HEK293T (cell line): Measurements from ENCODE around the gene LGI4.
"Not testable (repeated sequence)": the region's sequence is repeated elsewhere in the genome, so short reads cannot be mapped to it uniquely, and the experiment has no call there.

ENCODE experiments used
- CTCF ChIA-PET: fragments of 350-600 bp; formaldehyde crosslinking; extraction: SDS; loops from one replicate; lab custom pipeline; 2021; ENCODE audit warnings: antibody characterized with exemption, inconsistent platforms; lab: Yijun Ruan, JAX
- POLR2A ChIA-PET: fragments of 350-600 bp; formaldehyde crosslinking; extraction: SDS; loops from one replicate; lab custom pipeline; 2020; ENCODE audit warnings: antibody characterized with exemption, inconsistent platforms; lab: Yijun Ruan, JAX
- DNase-seq: peaks from one replicate; pipeline ENCODE4 v3.0.0; 2012; ENCODE audit warnings: mixed read lengths; ENCODE audit errors: extremely low spot score
- ARNT ChIP-seq: fragments of 450-650 bp; IDR thresholded peaks from 2 replicates; pipeline ENCODE4 v1.6.1; 2017; ENCODE audit warnings: mild to moderate bottlenecking
- BHLHE40 ChIP-seq: fragments of 450-650 bp; IDR thresholded peaks from 2 replicates; pipeline ENCODE4 v1.6.1; 2016; ENCODE audit warnings: mild to moderate bottlenecking, moderate library complexity, borderline replicate concordance
- CTBP1 ChIP-seq: fragments of 450-650 bp; IDR thresholded peaks from 2 replicates; pipeline ENCODE4 v1.6.1; 2016; ENCODE audit warnings: borderline replicate concordance
- ELF4 ChIP-seq: fragments of 450-650 bp; IDR thresholded peaks from 2 replicates; pipeline ENCODE4 v1.6.1; 2017; ENCODE audit warnings: antibody characterized with exemption
- FOXA1 ChIP-seq: fragments of 450-650 bp; IDR thresholded peaks from 2 replicates; pipeline ENCODE4 v1.6.1; 2016; ENCODE audit warnings: mild to moderate bottlenecking
- FOXK2 ChIP-seq: fragments of 450-650 bp; IDR thresholded peaks from 2 replicates; pipeline ENCODE4 v1.6.1; 2016; ENCODE audit warnings: mild to moderate bottlenecking
- FOXM1 ChIP-seq: fragments of 450-650 bp; IDR thresholded peaks from 2 replicates; pipeline ENCODE4 v1.6.1; 2017; ENCODE audit warnings: mild to moderate bottlenecking, borderline replicate concordance
- HDGF ChIP-seq: fragments of 450-650 bp; IDR thresholded peaks from 2 replicates; pipeline ENCODE4 v1.6.1; 2017; ENCODE audit warnings: antibody characterized with exemption, borderline replicate concordance
- L3MBTL2 ChIP-seq: fragments of 450-650 bp; conservative IDR thresholded peaks from 2 replicates; pipeline ENCODE4 v1.6.1; 2016; ENCODE audit warnings: mild to moderate bottlenecking
- LEF1 ChIP-seq: fragments of 450-650 bp; IDR thresholded peaks from 2 replicates; pipeline ENCODE4 v1.6.1; 2017; ENCODE audit warnings: mild to moderate bottlenecking, borderline replicate concordance
- NFRKB ChIP-seq: fragments of 450-650 bp; IDR thresholded peaks from 2 replicates; pipeline ENCODE4 v1.6.1; 2016; ENCODE audit warnings: mild to moderate bottlenecking, moderate library complexity
- SP1 ChIP-seq: fragments of 450-650 bp; IDR thresholded peaks from 2 replicates; pipeline ENCODE4 v1.6.1; 2017
- SUZ12 ChIP-seq: fragments of 450-650 bp; IDR thresholded peaks from 2 replicates; pipeline ENCODE4 v1.6.1; 2016; ENCODE audit warnings: mild to moderate bottlenecking
- TARDBP ChIP-seq: fragments of 450-650 bp; IDR thresholded peaks from 2 replicates; pipeline ENCODE4 v1.6.1; 2016
- ZNF384 ChIP-seq: fragments of 450-650 bp; IDR thresholded peaks from 2 replicates; pipeline ENCODE4 v1.6.1; 2016
- TF ChIP-seq, protein P1 (sequence below): fragments of 450-650 bp; IDR thresholded peaks from 2 replicates; pipeline ENCODE4 v1.6.1; 2016

LGI4 gene

DNA sequence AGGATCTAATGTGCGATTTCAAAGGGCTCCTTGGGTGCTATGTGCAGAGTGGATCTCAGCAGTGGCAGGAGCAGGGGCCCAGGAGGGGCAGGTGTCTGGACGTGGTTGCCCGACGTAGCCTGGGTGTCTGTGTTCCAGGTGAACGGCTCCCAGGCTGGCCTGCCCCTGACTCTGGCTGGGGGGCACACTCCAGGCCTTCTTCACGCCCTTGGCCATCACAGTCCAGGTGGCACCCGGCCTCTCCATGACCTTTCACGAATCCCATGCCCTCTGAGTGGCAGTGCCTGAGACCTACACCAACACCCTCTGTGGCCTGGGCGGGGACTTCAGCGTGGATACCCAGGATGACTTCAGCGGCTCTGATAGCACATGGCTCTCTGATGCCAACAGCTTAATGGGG is 30.5 kb downstream of the LGI4 start:
- ChIA-PET POLR2A (no interaction called here), CTCF (no interaction called here)
- no peak for TF ChIP-seq LEF1
- no peak for TF ChIP-seq SUZ12
- no peak for TF ChIP-seq ARNT
- no peak for TF ChIP-seq CTBP1
- TF ChIP-seq FOXA1, result no peak
- TF ChIP-seq SP1, result no peak
- no peak for TF ChIP-seq L3MBTL2
- DNase-seq, result no peak

DNA sequence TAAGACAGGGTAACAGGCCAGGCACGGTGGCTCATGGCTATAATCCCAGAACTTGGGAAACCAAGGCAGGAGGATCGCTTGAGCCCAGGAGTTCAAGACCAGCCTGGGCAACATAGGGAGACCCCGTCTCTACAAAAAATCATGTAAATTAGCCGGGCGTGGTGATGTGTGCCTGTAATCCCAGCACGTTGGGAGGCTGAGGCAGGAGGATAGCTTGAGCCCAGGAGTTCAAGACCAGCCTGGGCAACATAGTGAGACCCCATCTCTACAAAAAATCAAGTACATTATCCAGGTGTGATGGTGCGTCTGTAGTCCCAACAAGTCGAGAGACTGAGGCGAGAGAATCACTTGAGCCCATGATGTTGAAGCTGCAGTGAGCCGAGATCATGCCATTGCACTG is 31.2 kb downstream of the LGI4 start:
- CTCF ChIA-PET, POLR2A ChIA-PET, DNase-seq: not testable (repeated sequence)

DNA sequence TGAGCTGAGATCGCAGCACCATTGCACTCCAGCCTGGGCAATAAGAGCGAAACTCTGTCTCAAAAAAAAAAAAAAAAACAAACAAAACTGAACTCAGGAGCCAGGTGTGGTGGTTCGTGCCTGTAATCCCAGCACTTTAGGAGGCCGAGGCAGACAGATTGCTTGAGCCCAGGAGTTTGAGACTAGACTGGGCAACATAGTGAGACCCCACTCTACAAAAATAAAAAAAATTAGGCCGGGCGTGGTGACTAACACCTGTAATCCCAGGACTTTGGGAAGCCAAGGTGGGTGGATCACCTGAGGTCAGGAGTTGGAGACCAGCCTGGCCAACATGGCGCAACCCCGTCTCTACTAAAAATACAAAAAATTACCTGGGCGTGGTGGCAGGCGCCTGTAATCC is 32.9 kb downstream of the LGI4 start:
- CTCF ChIA-PET, DNase-seq, POLR2A ChIA-PET: not testable (repeated sequence)

GRCh38 chr19:35100588-35101533 is 34.0 kb downstream of the LGI4 start:
- ChIA-PET POLR2A (no interaction called here), CTCF (interaction anchor here (1.0 kb wide), 1 partner anchor 14 kb away, joined by 5 read pairs; no protein-coding TSS in a partner anchor)
- no peak for TF ChIP-seq FOXA1
- TF ChIP-seq CTBP1, result no peak
- no peak for TF ChIP-seq SP1
- no peak for TF ChIP-seq ZNF384
- no peak for TF ChIP-seq SUZ12
- no peak for TF ChIP-seq FOXM1
- TF ChIP-seq L3MBTL2, result no peak
- no peak for TF ChIP-seq FOXK2
- TF ChIP-seq HDGF, result no peak
- TF ChIP-seq, protein P1, sequence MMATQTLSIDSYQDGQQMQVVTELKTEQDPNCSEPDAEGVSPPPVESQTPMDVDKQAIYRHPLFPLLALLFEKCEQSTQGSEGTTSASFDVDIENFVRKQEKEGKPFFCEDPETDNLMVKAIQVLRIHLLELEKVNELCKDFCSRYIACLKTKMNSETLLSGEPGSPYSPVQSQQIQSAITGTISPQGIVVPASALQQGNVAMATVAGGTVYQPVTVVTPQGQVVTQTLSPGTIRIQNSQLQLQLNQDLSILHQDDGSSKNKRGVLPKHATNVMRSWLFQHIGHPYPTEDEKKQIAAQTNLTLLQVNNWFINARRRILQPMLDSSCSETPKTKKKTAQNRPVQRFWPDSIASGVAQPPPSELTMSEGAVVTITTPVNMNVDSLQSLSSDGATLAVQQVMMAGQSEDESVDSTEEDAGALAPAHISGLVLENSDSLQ, result no peak
- no peak for TF ChIP-seq LEF1
- no peak for TF ChIP-seq NFRKB
- no peak for TF ChIP-seq BHLHE40
- no peak for TF ChIP-seq TARDBP
- no peak for TF ChIP-seq ELF4
- no peak for TF ChIP-seq ARNT
- no peak for DNase-seq

GRCh38 chr19:35099897-35100275 is 35.0 kb downstream of the LGI4 start:
- POLR2A ChIA-PET, result no interaction called here
- no peak for DNase-seq
- TF ChIP-seq BHLHE40, result no peak
- no peak for TF ChIP-seq ZNF384
- TF ChIP-seq, protein P1, result no peak
- no peak for TF ChIP-seq TARDBP
- TF ChIP-seq HDGF, result no peak
- CTCF ChIA-PET, result no interaction called here

- CTCF ChIA-PET, result no interaction called here
These were observed 35.5 kb downstream of the LGI4 start for GRCh38 chr19:35099155-35099896.

More at GRCh38 chr19:35099155-35099896, 35.5 kb downstream of the LGI4 start:
- TF ChIP-seq HDGF (no peak), ZNF384 (no peak), LEF1 (no peak), L3MBTL2 (no peak), FOXK2 (no peak), SP1 (no peak), BHLHE40 (no peak), TARDBP (no peak), FOXM1 (no peak), ELF4 (no peak), FOXA1 (no peak), SUZ12 (no peak), ARNT (no peak)
- TF ChIP-seq, protein P1, result no peak
- no peak for DNase-seq
- POLR2A ChIA-PET, result interaction anchor here (1.4 kb wide), 1 partner anchor 25 kb away, joined by 4 read pairs; no protein-coding TSS in a partner anchor
